ENCODE measurements around the gene GALM. TPM values are rescaled to one million over a fixed set of nuclear protein-coding genes. Genes with fewer than 3 reads are reported as not detected.

Gene GALM
- total RNA-seq, 1 donor from 2014 or later: 17.6 TPM

GRCh38 chr2:38622210-38622609, 43.7 kb upstream of the GALM start:
- DNase-seq (ENCODE audit: low spot score in 2 of 2, unreplicated experiment in 2 of 2): no peak
- Mint-ChIP-seq H3K27ac (no peak overlapping the region), H3K36me3 (no peaks in the 10 kb centered on the region), H3K4me1 (peaks cover 10% of the 10 kb centered on the region), H3K27me3 (ENCODE audit: low read depth) (no peaks in the 10 kb centered on the region), H3K4me3 (no peak overlapping the region), H3K9me3 (no peaks in the 10 kb centered on the region)
- no peak for TF ChIP-seq CTCF (IDR thresholded peaks at IDR 0.05; ENCODE audit: unreplicated experiment)

- H3K9me3 Mint-ChIP-seq: peaks cover 7% of the 10 kb centered on the region
Measured at GRCh38 chr2:38626326-38627035, 39.4 kb upstream of the GALM start.

DNA sequence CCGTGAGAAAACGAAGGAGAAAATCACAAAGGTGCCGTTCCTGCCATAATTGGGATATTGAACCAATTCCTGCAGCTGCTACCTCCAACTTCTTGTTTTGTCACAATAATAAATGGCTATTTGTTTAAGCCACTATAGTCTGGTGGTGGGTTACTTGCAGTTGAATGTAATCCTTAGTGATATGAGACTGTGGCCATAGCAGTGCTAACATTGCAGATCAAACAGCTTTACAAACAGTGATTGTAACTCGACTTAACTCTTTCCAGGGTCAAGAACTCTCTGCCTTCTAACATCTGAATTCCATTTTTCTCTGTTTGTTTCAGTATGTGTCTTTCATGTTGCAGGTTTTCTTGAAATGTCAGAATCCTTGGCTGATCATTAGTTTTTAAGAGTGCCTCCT, 38.5 kb upstream of the GALM start:
- H3K27ac Mint-ChIP-seq: no peak overlapping the region
- DNase-seq (ENCODE audit: low spot score in 2 of 2, unreplicated experiment in 2 of 2): no peak
- TF ChIP-seq CTCF (IDR thresholded peaks at IDR 0.05; ENCODE audit: unreplicated experiment): no peak
- peaks cover 2% of the 10 kb centered on the region for H3K4me1 Mint-ChIP-seq
- no peaks in the 10 kb centered on the region for H3K27me3 Mint-ChIP-seq (ENCODE audit: low read depth)
- no peaks in the 10 kb centered on the region for H3K36me3 Mint-ChIP-seq
- peaks cover 7% of the 10 kb centered on the region for H3K9me3 Mint-ChIP-seq
- H3K4me3 Mint-ChIP-seq: no peak overlapping the region

More at GRCh38 chr2:38626326-38627035, 39.4 kb upstream of the GALM start:
- TF ChIP-seq CTCF (IDR thresholded peaks at IDR 0.05; ENCODE audit: unreplicated experiment): no peak
- DNase-seq (ENCODE audit: low spot score in 2 of 2, unreplicated experiment in 2 of 2): no peak
- Mint-ChIP-seq H3K27me3 (ENCODE audit: low read depth) (no peaks in the 10 kb centered on the region), H3K4me1 (peaks cover 2% of the 10 kb centered on the region), H3K4me3 (no peak overlapping the region), H3K27ac (no peak overlapping the region), H3K36me3 (no peaks in the 10 kb centered on the region)

GRCh38 chr2:38629684-38630083, 36.2 kb upstream of the GALM start:
- Mint-ChIP-seq H3K27me3 (ENCODE audit: low read depth) (no peaks in the 10 kb centered on the region), H3K4me1 (peaks cover 12% of the 10 kb centered on the region), H3K4me3 (no peak overlapping the region), H3K36me3 (no peaks in the 10 kb centered on the region), H3K27ac (no peak overlapping the region), H3K9me3 (peaks cover 7% of the 10 kb centered on the region)
- no peak for DNase-seq (ENCODE audit: low spot score in 2 of 2, unreplicated experiment in 2 of 2)
- no peak for TF ChIP-seq CTCF (IDR thresholded peaks at IDR 0.05; ENCODE audit: unreplicated experiment)

DNA sequence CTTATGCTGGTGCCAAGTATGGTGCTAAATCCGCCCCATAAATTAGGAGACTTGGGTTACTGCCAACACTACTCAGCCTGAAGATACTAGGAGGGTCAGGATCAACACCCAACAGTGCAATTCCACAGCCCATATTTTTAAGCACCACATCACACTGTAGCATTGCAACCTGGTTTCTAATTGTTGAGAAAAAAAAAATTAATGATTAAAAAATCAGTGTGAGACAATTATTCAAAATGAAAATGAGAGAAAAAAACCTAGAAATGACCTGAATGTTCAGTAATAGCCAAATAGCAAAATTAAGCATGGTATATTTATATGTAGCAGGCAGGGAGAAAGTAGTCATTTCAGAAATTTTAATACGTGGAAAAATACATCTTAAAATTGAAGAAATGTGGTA, 33.9 kb upstream of the GALM start:
- Mint-ChIP-seq H3K36me3 (no peaks in the 10 kb centered on the region), H3K27me3 (ENCODE audit: low read depth) (no peaks in the 10 kb centered on the region), H3K4me1 (peaks cover 14% of the 10 kb centered on the region), H3K4me3 (no peak overlapping the region), H3K27ac (no peak overlapping the region), H3K9me3 (peaks cover 7% of the 10 kb centered on the region)
- DNase-seq (ENCODE audit: low spot score in 2 of 2, unreplicated experiment in 2 of 2): no peak
- TF ChIP-seq CTCF (IDR thresholded peaks at IDR 0.05; ENCODE audit: unreplicated experiment): no peak

All from mesothelial cell of epicardium (in vitro differentiated cells).